ENCODE data around the gene ZNRF3. TPM values are rescaled to one million over a fixed set of nuclear protein-coding genes. Genes with fewer than 3 reads are reported as not detected.

ZNRF3 gene
- total RNA-seq, 1 experiment from 2014 or later, result 8.1 TPM

GRCh38 chr22:28869736-28870135 lies 13.6 kb upstream of the ZNRF3 start:
- CTCF ChIA-PET, result no interaction called here
- H3K9me3 ChIP-seq (ENCODE audit: low read length), result no peaks in the 10 kb centered on the region

GRCh38 chr22:28873183-28873963 lies 10.0 kb upstream of the ZNRF3 start:
- POLR2A ChIA-PET (ENCODE audit: unreplicated experiment), result no interaction called here
- BruUV-seq (replicated peaks), result no TSS peak
- CTCF ChIA-PET, result no interaction called here

More at GRCh38 chr22:28869736-28870135, 13.6 kb upstream of the ZNRF3 start:
- Histone ChIP-seq H3K79me2 (ENCODE audit: low read length) (no peaks in the 10 kb centered on the region), H3K4me2 (ENCODE audit: low read length) (no peak overlapping the region), H3F3A (ENCODE audit: low read length, unreplicated experiment) (no peaks in the 10 kb centered on the region), H3K4me3 (ENCODE audit: low read length) (no peak overlapping the region), H3K4me1 (ENCODE audit: insufficient read depth, low read length) (no peaks in the 10 kb centered on the region), H3K9me2 (replicated peaks; ENCODE audit: low read length) (no peaks in the 10 kb centered on the region), H3K9ac (ENCODE audit: low read length) (no peak overlapping the region), H3K27me3 (ENCODE audit: low read length) (no peaks in the 10 kb centered on the region), H4K20me1 (ENCODE audit: low read length) (no peaks in the 10 kb centered on the region), H3K27ac (ENCODE audit: low read length) (no peak overlapping the region), H3K36me3 (ENCODE audit: low read depth, low read length) (no peaks in the 10 kb centered on the region), H2AFZ (ENCODE audit: low read length) (no peak overlapping the region)
- TF ChIP-seq EZH2phosphoT487 (IDR thresholded peaks at IDR 0.05; ENCODE audit: borderline replicate concordance, low read length), result no peak
- no peak for TF ChIP-seq EZH2 (IDR thresholded peaks at IDR 0.05; ENCODE audit: low read length, unreplicated experiment)
- TF ChIP-seq, protein P1, sequence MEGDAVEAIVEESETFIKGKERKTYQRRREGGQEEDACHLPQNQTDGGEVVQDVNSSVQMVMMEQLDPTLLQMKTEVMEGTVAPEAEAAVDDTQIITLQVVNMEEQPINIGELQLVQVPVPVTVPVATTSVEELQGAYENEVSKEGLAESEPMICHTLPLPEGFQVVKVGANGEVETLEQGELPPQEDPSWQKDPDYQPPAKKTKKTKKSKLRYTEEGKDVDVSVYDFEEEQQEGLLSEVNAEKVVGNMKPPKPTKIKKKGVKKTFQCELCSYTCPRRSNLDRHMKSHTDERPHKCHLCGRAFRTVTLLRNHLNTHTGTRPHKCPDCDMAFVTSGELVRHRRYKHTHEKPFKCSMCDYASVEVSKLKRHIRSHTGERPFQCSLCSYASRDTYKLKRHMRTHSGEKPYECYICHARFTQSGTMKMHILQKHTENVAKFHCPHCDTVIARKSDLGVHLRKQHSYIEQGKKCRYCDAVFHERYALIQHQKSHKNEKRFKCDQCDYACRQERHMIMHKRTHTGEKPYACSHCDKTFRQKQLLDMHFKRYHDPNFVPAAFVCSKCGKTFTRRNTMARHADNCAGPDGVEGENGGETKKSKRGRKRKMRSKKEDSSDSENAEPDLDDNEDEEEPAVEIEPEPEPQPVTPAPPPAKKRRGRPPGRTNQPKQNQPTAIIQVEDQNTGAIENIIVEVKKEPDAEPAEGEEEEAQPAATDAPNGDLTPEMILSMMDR (conservative IDR thresholded peaks at IDR 0.05; ENCODE audit: low read depth, low read length), result no peak
- intact Hi-C loops (cut with micrococcal nuclease), result no loop called here
- DNase-seq, result no peak
- no TSS peak for BruUV-seq (replicated peaks)
- ATAC-seq, result no peak
- POLR2A ChIA-PET (ENCODE audit: unreplicated experiment), result no interaction called here

GRCh38 chr22:28874061-28874460 lies 9.3 kb upstream of the ZNRF3 start:
- Histone ChIP-seq H3K79me2 (ENCODE audit: low read length) (no peaks in the 10 kb centered on the region), H3K4me3 (ENCODE audit: low read length) (no peak overlapping the region), H3K4me1 (ENCODE audit: insufficient read depth, low read length) (no peaks in the 10 kb centered on the region), H3K4me2 (ENCODE audit: low read length) (no peak overlapping the region), H3K9ac (ENCODE audit: low read length) (no peak overlapping the region), H4K20me1 (ENCODE audit: low read length) (no peaks in the 10 kb centered on the region), H3F3A (ENCODE audit: low read length, unreplicated experiment) (no peaks in the 10 kb centered on the region), H3K9me3 (ENCODE audit: low read length) (no peaks in the 10 kb centered on the region), H3K27me3 (ENCODE audit: low read length) (no peaks in the 10 kb centered on the region), H2AFZ (ENCODE audit: low read length) (no peak overlapping the region), H3K27ac (ENCODE audit: low read length) (no peak overlapping the region), H3K9me2 (replicated peaks; ENCODE audit: low read length) (no peaks in the 10 kb centered on the region), H3K36me3 (ENCODE audit: low read depth, low read length) (no peaks in the 10 kb centered on the region)
- DNase-seq (no peak), ATAC-seq (no peak)
- ChIA-PET CTCF (no interaction called here), POLR2A (ENCODE audit: unreplicated experiment) (no interaction called here)
- no TSS peak for BruUV-seq (replicated peaks)
- TF ChIP-seq, protein P1 (conservative IDR thresholded peaks at IDR 0.05; ENCODE audit: low read depth, low read length), result no peak
- TF ChIP-seq EZH2phosphoT487 (IDR thresholded peaks at IDR 0.05; ENCODE audit: borderline replicate concordance, low read length) (no peak), EZH2 (IDR thresholded peaks at IDR 0.05; ENCODE audit: low read length, unreplicated experiment) (no peak)
- intact Hi-C loops (cut with micrococcal nuclease), result no loop called here

More at GRCh38 chr22:28873183-28873963, 10.0 kb upstream of the ZNRF3 start:
- intact Hi-C loops (cut with micrococcal nuclease), result no loop called here
- no peak overlapping the region for H3K4me2 ChIP-seq (ENCODE audit: low read length)
- no peak overlapping the region for H2AFZ ChIP-seq (ENCODE audit: low read length)
- no peaks in the 10 kb centered on the region for H3K36me3 ChIP-seq (ENCODE audit: low read depth, low read length)
- no peaks in the 10 kb centered on the region for H3K79me2 ChIP-seq (ENCODE audit: low read length)
- H3K4me1 ChIP-seq (ENCODE audit: insufficient read depth, low read length), result no peaks in the 10 kb centered on the region
- no peak overlapping the region for H3K9ac ChIP-seq (ENCODE audit: low read length)
- no peak overlapping the region for H3K4me3 ChIP-seq (ENCODE audit: low read length)
- H3F3A ChIP-seq (ENCODE audit: low read length, unreplicated experiment), result no peaks in the 10 kb centered on the region
- no peak for ATAC-seq
- no peaks in the 10 kb centered on the region for H3K27me3 ChIP-seq (ENCODE audit: low read length)
- TF ChIP-seq, protein P1 (conservative IDR thresholded peaks at IDR 0.05; ENCODE audit: low read depth, low read length), result no peak
- no peak for TF ChIP-seq EZH2 (IDR thresholded peaks at IDR 0.05; ENCODE audit: low read length, unreplicated experiment)
- TF ChIP-seq EZH2phosphoT487 (IDR thresholded peaks at IDR 0.05; ENCODE audit: borderline replicate concordance, low read length), result no peak
- no peaks in the 10 kb centered on the region for H3K9me3 ChIP-seq (ENCODE audit: low read length)
- H4K20me1 ChIP-seq (ENCODE audit: low read length), result no peaks in the 10 kb centered on the region
- H3K27ac ChIP-seq (ENCODE audit: low read length), result no peak overlapping the region
- DNase-seq, result no peak
- no peaks in the 10 kb centered on the region for H3K9me2 ChIP-seq (replicated peaks; ENCODE audit: low read length)
